Hematopoietic multipotent progenitor cell treated with erythropoietin and hydrocortisone succinate and interleukin-3 and kit ligand, for 4 days (in vitro differentiated cells): ENCODE measurements around the gene DAPK1.

Experiments used
- DNase-seq: peaks from one replicate; pipeline ENCODE4 v3.0.0-alpha.2; 2015

The DAPK1 gene

GRCh38 chr9:87570000-87570908 lies 72.6 kb downstream of the DAPK1 start:
- no peak for DNase-seq

- DNase-seq = no peak
These were observed 75.1 kb downstream of the DAPK1 start for GRCh38 chr9:87572719-87573118.

DNA sequence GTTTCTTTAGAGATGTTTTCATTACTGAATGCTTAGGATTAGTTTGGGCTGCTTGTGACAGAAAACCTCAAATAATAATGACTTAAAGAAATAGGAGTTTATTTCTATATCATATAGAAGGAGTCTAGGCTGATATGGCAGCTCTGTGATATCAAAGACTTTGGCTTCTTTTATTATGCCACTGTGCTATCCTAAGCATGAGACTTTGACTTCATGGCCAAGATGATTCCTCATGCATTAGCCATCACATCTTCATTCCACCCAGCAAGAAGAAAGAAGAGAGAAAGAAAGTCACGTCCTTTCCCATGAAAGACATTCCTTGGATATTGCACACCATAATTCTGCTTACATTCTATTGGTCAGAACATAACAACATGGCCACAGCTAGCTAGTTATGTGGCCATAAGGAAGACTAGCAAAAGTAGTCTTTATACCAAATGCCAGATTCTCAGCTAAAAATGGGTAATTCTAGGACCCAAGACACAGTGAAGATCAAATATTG lies 76.2 kb downstream of the DAPK1 start:
- no peak for DNase-seq

- no peak for DNase-seq
These were observed 80.1 kb downstream of the DAPK1 start for GRCh38 chr9:87577746-87578145.

DNA sequence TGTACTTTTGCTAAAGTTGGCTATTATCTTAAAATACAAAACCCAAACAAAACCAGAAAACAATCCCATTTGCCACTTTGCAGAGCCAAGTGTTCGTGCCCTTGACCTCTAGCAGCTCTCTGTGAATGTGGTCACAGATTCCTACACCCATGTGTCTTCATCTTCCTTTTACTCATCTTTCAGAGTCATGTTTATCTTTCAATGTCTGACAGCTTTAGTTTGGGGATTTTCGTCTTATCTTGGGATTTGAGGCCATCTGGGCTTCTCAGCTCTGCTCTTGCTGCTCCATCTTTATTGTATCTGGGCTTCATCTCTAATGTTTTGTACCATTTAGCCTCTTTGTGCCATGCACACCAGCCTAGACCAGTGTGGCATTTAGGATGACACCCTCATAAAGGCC lies 81.0 kb downstream of the DAPK1 start:
- DNase-seq = peak; percentile 47

DNA sequence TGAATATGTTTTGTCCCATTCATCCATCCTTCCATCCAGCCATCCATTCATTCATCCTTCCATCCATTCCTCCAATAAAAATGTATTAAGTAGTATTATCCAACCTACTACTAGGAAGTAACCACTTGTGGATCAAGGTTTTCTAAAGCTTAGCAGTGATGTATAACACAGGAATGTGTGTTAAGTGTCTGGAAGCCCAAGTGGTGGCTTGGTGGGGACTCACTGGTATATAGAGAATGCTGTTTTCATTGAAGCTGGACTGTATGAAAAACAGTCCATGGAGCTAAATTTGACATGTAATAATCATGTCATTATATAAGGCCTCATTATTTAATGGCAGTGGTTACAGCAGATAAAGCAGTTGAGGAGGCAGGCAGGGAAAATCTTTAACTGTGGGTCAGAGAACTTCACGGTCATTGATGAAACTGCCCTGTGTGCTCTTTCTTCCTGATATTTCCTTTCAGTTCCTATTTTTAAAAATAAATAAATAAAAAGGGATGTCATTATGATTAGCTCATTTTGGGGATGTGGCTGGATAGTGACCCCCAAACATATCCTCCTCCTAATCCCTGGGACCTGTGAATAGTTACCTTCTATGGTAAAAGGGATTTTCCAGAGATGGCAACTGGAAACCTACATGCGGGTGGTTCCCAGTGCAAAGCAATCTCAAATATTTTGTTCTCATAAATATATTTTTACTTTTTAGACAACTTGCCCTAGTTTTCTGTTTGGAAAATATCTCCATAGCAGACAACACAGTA lies 82.3 kb downstream of the DAPK1 start:
- DNase-seq = no peak

- no peak for DNase-seq
These were observed 83.3 kb downstream of the DAPK1 start for GRCh38 chr9:87580941-87581438.

- DNase-seq = peak; percentile 76
These were observed 83.8 kb downstream of the DAPK1 start for GRCh38 chr9:87581513-87581912.

DNA sequence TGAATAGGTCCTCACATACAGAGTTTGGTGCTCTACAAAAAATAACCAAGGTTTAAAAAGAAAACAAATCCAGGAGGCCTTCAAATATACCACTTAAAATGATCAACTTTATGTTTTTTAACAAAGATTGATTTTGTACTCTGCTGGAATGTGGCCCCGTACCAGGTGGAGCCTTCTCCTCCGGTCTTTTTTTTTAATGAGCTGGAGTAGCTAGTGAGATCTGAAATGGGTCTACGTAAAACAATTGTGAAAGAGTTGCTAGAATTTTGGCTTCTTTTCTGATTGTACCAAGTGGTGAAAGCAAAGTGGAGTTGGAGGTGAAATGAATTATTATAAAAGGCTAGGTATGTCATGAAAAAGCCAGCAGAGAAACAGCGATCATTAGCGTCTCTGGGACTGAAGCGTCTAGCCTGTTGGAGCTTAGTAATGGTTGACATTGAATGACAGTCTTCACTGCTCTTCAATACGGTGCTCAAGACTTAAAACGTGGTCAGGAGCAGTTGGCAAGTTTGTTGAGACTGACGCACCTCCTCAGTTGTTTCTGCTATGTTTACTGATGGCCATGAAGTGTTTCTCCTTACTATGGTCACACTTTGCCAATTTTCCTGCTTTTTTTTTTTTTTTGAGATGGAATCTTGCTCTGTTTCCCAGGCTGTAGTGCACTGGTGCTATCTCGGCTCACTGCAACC lies 84.4 kb downstream of the DAPK1 start:
- no peak for DNase-seq

- no peak for DNase-seq
These were observed 86.7 kb downstream of the DAPK1 start for GRCh38 chr9:87584326-87584725.

DNA sequence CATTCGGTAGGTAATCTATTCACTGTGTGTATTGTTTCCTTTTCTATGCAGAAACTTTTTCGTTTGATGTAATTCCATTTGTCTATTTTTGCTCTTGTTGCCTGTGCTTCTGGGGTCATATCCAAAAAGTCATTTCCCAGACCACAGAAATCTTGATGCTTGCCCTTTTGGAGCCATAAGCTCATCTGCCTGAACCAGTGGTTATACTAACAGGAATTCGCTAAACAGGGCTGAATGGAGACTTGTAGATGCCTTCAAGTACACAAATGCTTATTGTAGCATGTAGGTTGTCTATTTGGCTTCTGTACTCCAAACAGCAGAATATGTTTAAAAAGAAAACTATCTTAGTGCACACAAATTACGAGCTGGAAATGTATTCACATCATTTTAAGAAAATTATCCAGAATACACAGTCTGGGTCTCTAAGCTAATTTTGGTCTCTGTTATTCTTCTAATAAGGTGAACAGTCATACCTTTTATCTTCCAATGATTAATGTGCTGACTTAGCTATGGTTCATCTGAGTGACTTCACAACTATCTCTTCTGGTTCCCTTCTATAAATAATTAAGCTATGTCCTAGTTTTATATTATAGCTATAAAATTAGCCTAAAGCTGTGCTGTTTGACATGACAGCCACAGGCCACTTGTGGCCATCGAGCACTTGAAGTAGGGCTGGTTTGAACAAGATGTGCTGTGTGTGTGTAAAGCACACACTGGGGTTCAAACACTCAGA lies 87.6 kb downstream of the DAPK1 start:
- no peak for DNase-seq

DNA sequence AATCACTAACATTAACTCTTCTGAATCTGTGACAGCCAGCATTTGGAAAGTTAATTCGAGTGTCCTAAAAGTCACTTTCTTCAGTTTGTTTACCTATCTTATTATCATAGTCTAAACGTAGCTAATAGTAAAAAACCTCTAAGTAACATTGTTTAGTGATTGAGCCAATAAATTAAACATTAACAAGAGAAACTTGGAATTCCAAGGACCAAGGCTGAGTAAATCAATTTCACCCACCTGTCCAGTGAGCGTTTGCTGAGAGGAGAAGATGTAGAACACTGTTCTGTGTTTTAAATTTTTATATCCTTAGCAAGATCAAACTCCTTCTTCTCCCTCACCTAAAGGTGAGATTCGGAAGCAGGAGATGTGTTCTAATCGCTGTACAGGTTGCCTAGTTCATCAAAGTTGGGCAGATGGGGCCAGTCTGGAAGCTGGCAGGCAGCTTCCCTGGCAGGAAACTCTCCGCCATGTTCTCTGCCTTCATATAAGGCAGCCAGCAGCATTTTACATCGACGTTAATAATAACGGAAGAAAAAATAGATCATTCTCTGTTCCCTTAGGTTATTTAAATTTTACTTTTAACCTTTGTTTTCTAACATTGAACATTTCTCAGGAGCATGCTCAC lies 89.2 kb downstream of the DAPK1 start:
- DNase-seq = no peak

GRCh38 chr9:87587356-87587745 lies 89.7 kb downstream of the DAPK1 start:
- no peak for DNase-seq

GRCh38 chr9:87587864-87588263 lies 90.2 kb downstream of the DAPK1 start:
- no peak for DNase-seq

GRCh38 chr9:87588339-87588738 lies 90.7 kb downstream of the DAPK1 start:
- no peak for DNase-seq

DNA sequence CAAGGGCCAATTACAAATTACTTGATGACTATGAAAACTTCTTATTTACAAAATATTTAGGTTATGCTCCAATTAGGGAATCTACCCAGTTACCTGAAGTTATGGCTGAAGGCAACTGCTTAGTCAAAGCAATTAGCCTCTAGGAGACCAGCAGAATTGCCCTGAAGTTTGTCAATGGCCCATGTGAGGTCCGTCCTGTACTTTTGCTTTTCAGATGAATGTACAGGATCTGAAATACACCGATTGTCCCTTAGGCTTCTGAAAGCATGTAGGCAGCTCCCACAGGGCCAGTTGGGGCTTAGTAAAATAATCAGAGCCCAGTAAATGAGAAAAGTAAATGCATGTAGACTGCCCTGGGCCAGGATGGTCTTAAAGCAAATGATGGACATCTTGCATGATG lies 93.3 kb downstream of the DAPK1 start:
- DNase-seq = no peak

DNA sequence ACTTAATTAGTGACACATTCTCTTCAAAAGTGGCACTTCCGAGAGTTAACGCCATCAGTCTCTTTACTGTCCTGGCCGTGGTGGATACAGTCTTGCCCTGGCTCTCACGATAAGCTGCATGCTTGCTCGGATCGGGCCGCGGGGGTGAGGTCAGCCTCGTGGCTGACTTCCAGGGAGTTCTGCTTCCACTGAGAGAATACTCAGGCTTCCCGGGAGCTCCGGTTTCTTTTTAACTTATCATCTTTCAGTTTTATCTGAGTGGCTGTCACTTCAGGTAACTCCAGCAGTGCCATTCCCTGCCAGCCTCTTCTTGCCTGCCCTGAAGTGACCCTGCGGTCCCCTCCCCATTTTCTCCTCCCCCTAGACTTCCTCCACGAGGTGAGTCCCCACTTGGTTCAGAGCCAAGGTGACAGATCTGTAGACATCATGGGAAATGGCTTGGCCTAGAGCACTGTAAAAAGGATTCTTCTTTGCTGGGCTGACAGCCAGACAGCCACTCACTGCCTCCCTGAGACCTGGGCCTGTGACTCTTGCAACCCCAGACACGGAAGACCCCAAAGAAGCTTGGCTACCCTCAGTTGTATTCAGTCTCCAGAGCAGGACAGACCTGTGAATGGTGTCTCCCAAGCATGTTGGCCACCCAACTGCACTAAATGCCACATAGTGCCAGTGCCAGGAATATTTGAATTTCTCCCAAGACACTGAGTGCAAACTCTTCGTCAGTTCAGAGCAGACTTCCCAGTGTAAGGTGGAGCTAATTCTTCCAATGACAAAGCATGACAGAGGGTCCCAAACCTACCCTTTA lies 95.1 kb downstream of the DAPK1 start:
- no peak for DNase-seq

- no peak for DNase-seq
These were observed 95.8 kb downstream of the DAPK1 start for GRCh38 chr9:87593359-87593980.

- no peak for DNase-seq
These were observed 96.5 kb downstream of the DAPK1 start for GRCh38 chr9:87594194-87594593.

DNA sequence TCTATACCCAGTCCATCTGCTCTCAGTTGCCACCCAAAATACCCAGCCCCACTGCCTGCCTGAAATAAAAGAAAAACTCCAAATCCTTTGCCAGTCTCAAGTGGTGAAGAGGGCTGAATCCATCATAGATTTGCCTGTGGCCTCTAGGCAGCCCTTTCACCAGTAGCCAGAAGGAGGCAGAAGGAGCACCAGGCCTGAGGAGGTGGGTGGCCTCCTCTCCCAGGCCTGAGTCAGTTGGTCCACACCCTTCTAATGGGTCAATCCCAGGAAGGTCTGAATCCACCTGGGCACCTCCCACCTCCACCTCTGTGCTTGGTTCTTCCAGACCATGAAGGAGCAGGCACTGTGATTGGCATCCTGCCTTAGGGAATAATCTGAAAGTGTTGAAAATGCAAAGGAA lies 97.0 kb downstream of the DAPK1 start:
- no peak for DNase-seq

DNA sequence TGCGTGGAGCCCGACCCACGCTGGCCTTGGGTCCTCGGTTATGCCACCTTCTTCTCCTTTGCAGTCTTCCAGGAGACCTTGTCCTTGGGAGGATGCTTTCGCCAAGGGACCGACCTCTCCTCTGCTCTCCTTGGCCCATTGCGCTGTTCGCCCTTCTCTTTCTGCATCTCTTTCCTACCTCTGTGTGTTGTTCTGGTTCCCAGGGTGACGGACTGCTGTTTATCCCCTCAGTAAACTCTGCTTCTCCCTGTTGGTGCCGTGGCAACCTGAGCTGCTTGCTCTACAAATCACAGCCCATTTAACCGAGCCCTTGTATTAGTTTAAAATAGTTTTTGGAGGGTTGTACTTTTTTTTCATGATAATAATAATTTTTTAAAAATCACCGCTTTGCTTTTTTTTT lies 97.9 kb downstream of the DAPK1 start:
- no peak for DNase-seq
